GM19438 (cell line): ENCODE results near the gene DIP2C.

ENCODE experiments used
- ATAC-seq: cut with Tn5 transposase; IDR thresholded peaks from one replicate; pipeline ENCODE4 v1.9.1; 2021; ENCODE audit warnings: low read depth; ENCODE audit not compliant: unreplicated experiment

DIP2C gene

GRCh38 chr10:234708-235406 is 454.6 kb downstream of the DIP2C start:
- no peak for ATAC-seq

- ATAC-seq: no peak
Observed at GRCh38 chr10:232878-233277, 456.6 kb downstream of the DIP2C start.

GRCh38 chr10:232061-232460 is 457.4 kb downstream of the DIP2C start:
- no peak for ATAC-seq

GRCh38 chr10:230758-231157 is 458.7 kb downstream of the DIP2C start:
- no peak for ATAC-seq

GRCh38 chr10:228366-228765 is 461.1 kb downstream of the DIP2C start:
- no peak for ATAC-seq

GRCh38 chr10:227014-227413 is 462.5 kb downstream of the DIP2C start:
- no peak for ATAC-seq

GRCh38 chr10:226018-226417 is 463.4 kb downstream of the DIP2C start:
- ATAC-seq: no peak

- ATAC-seq: no peak
Observed at GRCh38 chr10:224571-224970, 464.9 kb downstream of the DIP2C start.
